GM11168 (cell line): ENCODE measurements around the gene SCLT1.

Source experiments
- in situ Hi-C: fragments of 300-500 bp; cut with MboI; formaldehyde crosslinking; loops from one replicate; pipeline ENCODE4 v1.12.0; 2022; ENCODE audit warnings: low sequenced_read_pairs; ENCODE audit not compliant: unreplicated experiment

The SCLT1 gene

GRCh38 chr4:128853741-128854140 is 239.6 kb downstream of the SCLT1 start:
- in situ Hi-C loops = no loop called here

DNA sequence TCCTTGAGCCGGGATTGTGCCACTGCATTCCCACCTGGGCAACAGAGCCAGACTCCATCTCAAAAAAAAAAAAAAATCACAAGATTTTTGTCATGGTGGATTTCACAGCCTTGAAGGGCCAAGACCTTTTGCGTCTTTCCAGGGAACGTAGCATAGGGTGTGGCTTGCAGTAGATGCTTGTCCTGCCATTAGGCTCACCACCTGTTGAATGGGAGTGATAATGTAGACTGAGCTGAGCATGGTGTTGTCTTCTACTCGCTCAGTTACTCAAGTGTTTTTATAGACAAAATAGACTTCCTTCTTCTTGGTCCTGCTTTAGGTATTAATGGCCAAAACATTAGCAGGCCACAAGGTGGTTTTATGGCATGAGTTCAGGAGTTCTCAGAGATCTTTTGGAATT is 243.1 kb downstream of the SCLT1 start:
- in situ Hi-C loops = no loop called here

DNA sequence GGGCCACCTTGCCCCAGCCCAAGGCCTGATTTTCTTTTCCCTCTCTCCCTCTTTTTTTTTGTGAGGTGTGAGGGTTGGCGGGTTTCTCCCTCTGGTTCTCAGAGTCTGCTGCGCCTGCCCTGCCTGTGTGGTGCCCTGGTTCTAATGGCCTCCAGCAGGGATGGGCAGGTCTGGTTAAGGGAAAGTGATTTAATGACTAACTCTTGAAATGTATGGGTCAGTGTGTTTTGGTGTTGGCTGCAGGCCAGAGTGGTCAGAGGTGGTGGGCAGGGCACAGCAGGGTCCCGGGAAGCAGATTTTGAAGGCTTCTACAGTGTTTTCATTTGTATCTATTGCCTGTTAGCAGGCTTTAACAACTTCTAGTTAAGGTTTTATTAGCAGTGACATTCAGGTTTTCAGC is 244.9 kb downstream of the SCLT1 start:
- in situ Hi-C loops = no loop called here

DNA sequence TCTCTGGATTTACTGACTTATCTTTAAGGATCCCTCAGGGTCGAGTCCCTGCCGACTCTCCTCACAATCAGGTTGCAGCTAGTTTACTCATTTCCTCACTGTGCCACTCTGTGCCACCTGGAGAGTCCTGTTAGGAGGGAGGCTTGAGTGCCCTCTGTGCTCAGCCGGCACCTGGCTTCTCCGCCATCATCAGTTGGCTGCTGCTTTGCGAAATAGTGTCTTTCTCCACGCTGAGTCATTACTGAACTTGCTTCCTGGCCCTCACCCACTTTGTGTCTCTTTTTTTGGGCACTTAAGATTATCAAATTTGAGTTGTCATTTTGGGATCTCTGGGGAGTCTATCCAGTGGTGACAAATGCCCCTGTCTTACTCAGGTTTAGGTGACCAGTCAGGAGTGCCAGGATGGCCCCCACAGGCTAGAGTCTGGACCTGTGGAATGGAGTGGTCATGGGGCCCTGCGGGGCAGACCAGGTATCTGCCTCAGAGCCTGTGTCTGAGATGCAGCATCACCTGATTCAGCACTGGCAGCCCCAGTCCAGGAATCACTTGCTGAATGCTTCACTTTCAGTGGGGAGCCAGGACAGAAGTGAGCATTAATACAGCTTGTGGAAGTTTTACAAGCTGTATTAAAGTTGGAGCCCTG is 246.1 kb downstream of the SCLT1 start:
- in situ Hi-C loops = no loop called here

DNA sequence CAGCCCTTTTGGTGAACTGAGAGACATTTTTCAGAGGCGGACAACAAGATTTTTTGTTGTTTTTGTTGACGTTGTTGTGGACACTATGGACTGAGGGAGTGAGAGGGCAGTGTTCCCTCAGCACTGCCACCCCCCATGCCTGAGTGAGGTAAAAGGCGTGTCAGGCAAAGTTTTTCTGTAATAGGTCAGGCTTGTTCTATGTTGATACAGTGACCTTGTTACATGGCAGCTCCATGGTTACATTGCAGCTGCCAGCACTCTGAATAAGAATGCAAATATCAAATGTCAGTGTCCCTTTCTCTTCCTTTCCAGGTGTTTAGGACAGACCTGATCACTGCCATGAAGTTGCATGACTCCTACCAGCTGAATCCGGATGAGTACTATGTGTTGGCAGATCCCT is 247.3 kb downstream of the SCLT1 start:
- in situ Hi-C loops = no loop called here

- in situ Hi-C loops = no loop called here
Observed at GRCh38 chr4:128844931-128845330, 248.4 kb downstream of the SCLT1 start.

DNA sequence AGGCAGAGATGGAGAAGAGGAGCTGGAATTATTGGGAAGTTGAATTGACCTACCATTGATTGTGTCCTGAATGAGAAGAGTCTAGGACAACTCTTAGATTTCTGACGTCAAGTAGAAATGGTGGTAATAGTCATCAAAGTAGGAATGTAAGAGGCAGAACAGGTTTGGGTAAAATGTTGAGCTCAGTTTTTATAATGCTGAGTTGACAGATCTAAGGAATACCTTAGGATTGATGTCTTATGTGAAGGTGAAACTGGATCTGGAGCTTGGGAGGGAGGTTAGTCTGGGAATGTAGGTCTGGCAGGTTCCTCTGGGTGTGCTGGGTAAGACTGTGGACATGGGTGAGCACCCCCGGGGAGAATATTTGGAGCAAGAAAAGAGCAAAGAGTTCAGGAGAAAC is 251.9 kb downstream of the SCLT1 start:
- in situ Hi-C loops = no loop called here

DNA sequence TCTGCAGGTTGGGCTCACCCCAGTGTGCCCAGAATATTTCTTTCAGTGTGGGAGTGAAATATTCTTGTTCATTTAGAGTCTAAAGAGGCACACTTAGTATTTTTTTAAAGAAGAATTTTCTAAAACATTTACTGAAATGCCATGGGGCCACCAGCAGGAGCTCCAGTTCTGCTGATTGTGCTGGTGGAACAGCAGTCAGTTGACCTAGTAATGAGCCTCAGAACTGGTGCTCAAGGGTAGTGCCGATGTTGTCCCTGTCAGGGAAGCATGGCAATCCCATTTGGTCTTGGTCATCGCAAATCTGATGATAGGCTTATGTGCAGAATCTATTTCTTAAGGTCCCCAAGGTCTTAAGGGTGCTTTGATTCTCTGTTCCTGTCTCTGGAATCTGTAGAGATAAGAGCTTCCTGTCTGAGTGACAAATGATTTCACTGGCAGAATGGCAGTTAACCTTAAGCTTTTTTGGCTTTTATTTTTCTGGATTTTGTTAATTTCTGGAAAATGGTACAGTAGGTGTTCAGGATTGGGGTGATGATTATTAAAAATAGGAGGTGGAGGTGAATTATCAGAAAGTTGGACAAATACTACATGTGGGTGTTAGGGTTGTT is 252.5 kb downstream of the SCLT1 start:
- in situ Hi-C loops = no loop called here

GRCh38 chr4:128837679-128838078 is 255.7 kb downstream of the SCLT1 start:
- in situ Hi-C loops = no loop called here

DNA sequence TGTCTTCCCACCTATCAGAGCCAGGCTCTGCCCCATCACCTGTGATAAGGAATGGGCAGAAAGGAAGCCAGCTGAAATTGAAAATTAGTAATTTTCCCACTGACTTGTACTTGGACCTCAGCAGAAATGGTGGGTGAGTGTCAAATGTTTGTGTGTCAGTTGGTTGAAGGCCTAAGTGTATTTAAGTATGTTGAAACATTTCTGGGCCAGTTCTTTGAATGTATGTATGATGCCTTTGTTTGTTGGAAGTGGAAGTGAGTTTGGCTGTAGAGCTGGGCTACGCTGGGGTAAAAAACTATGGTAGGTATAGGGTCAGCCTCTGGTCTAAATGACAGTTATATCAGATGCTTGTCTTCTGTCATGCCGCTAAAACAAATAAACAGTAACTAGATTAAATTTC is 256.1 kb downstream of the SCLT1 start:
- in situ Hi-C loops = no loop called here

DNA sequence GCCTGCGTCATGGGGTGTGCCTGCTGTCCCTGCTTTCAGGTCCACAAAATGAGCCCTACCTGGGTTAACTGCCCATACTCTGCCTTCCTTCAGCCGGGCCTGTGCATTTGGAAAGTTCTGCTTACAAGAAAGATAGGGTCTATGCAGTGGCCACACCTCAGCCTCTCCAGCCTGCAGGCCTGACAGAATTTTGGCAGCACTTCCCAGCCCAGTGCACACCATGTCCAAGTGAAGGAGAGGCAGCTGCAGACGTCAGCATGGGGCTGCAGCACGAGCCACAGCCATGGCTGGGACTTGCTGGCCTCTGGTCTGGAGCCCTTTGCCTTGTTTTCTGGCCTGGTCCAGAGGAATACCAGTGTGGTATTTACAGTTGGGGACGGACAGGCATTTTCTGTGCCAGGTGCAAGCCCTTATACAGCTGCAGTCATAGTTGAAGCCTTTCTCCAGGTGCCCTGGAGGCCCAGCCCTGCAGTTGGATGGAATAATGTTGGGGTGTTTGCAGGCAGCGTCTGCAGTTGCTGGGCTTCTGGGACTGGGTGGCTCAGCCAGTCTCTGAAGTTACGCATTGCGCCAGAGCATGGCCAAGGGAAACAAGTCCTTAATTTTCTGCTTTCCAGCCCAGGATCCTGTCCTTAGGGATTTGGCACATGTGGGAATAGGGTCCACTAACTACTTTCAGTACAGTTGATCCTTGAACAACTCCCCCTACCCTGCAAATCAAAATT is 257.7 kb downstream of the SCLT1 start:
- in situ Hi-C loops = no loop called here
